B cell (primary cell): ENCODE data around the gene TTF1. TPM values are rescaled to one million over a fixed set of nuclear protein-coding genes. Genes with fewer than 3 reads are reported as not detected.

ENCODE experiments used
- ATAC-seq: fragments of 200-7000 bp; cut with Tn5 transposase; one replicate; pipeline ENCODE4 v1.10.0; 2021; ENCODE audit warnings: low read depth, mild to moderate bottlenecking, moderate number of reproducible peaks, moderate library complexity
- CTCF ChIA-PET: fragments of 350-600 bp; sonication (Branson Sonifier 250); formaldehyde crosslinking; loops from one replicate; lab custom pipeline; 2021; ENCODE audit warnings: antibody characterized with exemption, inconsistent platforms; lab: Charles Lee
- POLR2A ChIA-PET: fragments of 350-600 bp; sonication (Branson Sonifier 250); formaldehyde crosslinking; loops from one replicate; lab custom pipeline; 2021; ENCODE audit warnings: antibody characterized with exemption; lab: Charles Lee
- DNase-seq: peaks from one replicate; pipeline ENCODE4 v3.0.0; 2013
- H2AFZ ChIP-seq: 2 replicates; pipeline ENCODE4 v1.6.1; 2012; ENCODE audit warnings: mild to moderate bottlenecking, low read depth, low read length; ENCODE audit not compliant: insufficient read depth, poor library complexity, severe bottlenecking
- H3K27ac ChIP-seq, 2 donors: 1 replicate in 1 of 2; 2 replicates in 1 of 2; pipeline ENCODE4 v1.5.1; 2012 to 2013; ENCODE audit warnings: low read length in 2 of 2, mild to moderate bottlenecking in 2 of 2, moderate library complexity in 1 of 2
- H3K27me3 ChIP-seq, 4 experiments: fragments of 200-600 bp in 1 of 4; sonication (generic) in 1 of 4; replicated peaks in 1 of 4; 1 replicate in 2 of 4; 2 replicates in 2 of 4; pipeline versions ENCODE4 v1.6.1 to v1.7.0; 2013 to 2016; ENCODE audit warnings: low read length in 3 of 4, mild to moderate bottlenecking in 2 of 4, mixed read lengths in 1 of 4, moderate library complexity in 1 of 4; ENCODE audit not compliant: insufficient read depth in 4 of 4, control insufficient read depth in 3 of 4; ENCODE audit errors: control extremely low read depth in 1 of 4
- H3K36me3 ChIP-seq, 2 experiments: replicated peaks in 1 of 2; 1 replicate in 1 of 2; 2 replicates in 1 of 2; pipeline versions ENCODE4 v1.6.1 to v1.7.1; 2013; ENCODE audit warnings: low read length in 1 of 2; ENCODE audit not compliant: insufficient read depth in 2 of 2, control insufficient read depth in 1 of 2; ENCODE audit errors: control extremely low read depth in 1 of 2, extremely low read depth in 1 of 2
- H3K4me1 ChIP-seq, 2 donors: fragments of 200-600 bp in 1 of 2; sonication (generic) in 1 of 2; 1 replicate in 1 of 2; 2 replicates in 1 of 2; pipeline versions ENCODE4 v1.5.1 to v1.6.1; 2013 to 2017; ENCODE audit warnings: low read length in 2 of 2; ENCODE audit not compliant: control insufficient read depth in 2 of 2, insufficient read depth in 2 of 2
- H3K4me2 ChIP-seq: replicated peaks from 2 replicates; pipeline ENCODE3; 2012; ENCODE audit warnings: mild to moderate bottlenecking, low read depth, low read length; ENCODE audit not compliant: poor library complexity, severe bottlenecking
- H3K4me3 ChIP-seq, 5 experiments: fragments of 200-600 bp in 1 of 5; sonication (generic) in 1 of 5; 1 replicate in 3 of 5; 2 replicates in 2 of 5; pipeline versions ENCODE4 v1.5.1 to v1.7.0; 2011 to 2016; ENCODE audit warnings: low read length in 4 of 5, mild to moderate bottlenecking in 4 of 5, low read depth in 2 of 5, control low read depth in 1 of 5, moderate library complexity in 1 of 5; ENCODE audit not compliant: insufficient read depth in 1 of 5; ENCODE audit errors: control extremely low read depth in 1 of 5, extremely low read depth in 1 of 5
- H3K79me2 ChIP-seq: fragments of 200-600 bp; sonication (generic); one replicate; pipeline ENCODE4 v1.6.0; 2016; ENCODE audit warnings: low read length; ENCODE audit not compliant: control insufficient read depth, insufficient read depth
- H3K9ac ChIP-seq: fragments of 200-600 bp; sonication (generic); 2 replicates; pipeline ENCODE4 v1.6.1; 2017; ENCODE audit warnings: mild to moderate bottlenecking, low read length, moderate library complexity
- H3K9me3 ChIP-seq, 3 donors: one replicate each; pipeline versions ENCODE4 v1.6.1 to v1.7.1; 2013; ENCODE audit warnings: low read length in 2 of 3; ENCODE audit not compliant: control insufficient read depth in 2 of 3, insufficient read depth in 1 of 3; ENCODE audit errors: control extremely low read depth in 1 of 3
- H4K20me1 ChIP-seq: 2 replicates; pipeline ENCODE4 v1.6.0; 2012; ENCODE audit warnings: mild to moderate bottlenecking, low read length; ENCODE audit not compliant: insufficient read depth, control insufficient read depth, poor library complexity, severe bottlenecking
- H3K27ac Mint-ChIP-seq: one replicate; pipeline ENCODE4 v1.8.0; 2021; ENCODE audit warnings: mixed read lengths
- H3K27me3 Mint-ChIP-seq: one replicate; pipeline ENCODE4 v1.8.0; 2021; ENCODE audit warnings: mixed read lengths
- H3K4me1 Mint-ChIP-seq: one replicate; pipeline ENCODE4 v1.8.0; 2021; ENCODE audit warnings: mixed read lengths
- H3K4me3 Mint-ChIP-seq: one replicate; pipeline ENCODE4 v1.8.0; 2021; ENCODE audit warnings: mixed read lengths
- H3K9me3 Mint-ChIP-seq: one replicate; pipeline ENCODE4 v1.8.0; 2022; ENCODE audit warnings: mixed read lengths; ENCODE audit not compliant: insufficient read depth
- EZH2 ChIP-seq: IDR thresholded peaks from 2 replicates; pipeline ENCODE4 v1.6.1; 2012; ENCODE audit warnings: borderline replicate concordance, low read depth, mild to moderate bottlenecking, moderate library complexity, low read length; ENCODE audit not compliant: insufficient read depth, poor library complexity, severe bottlenecking
- WGBS: methylation state at CpG from one replicate; pipeline ENCODE4 v1.1.5; 2013; ENCODE audit warnings: missing lambda C conversion rate; ENCODE audit not compliant: insufficient coverage; 5-methylcytosine and 5-hydroxymethylcytosine counted together
- intact Hi-C: fragments of 100-400 bp; cut with micrococcal nuclease; formaldehyde crosslinking; loops from one replicate; pipeline ENCODE4 v1.10.0; 2022
- polyA plus RNA-seq: library from polyadenylated mRNA; depleted of rRNA; stranded (reverse); fragments of >200 nt; gene quantifications from 2 replicates; pipeline ENCODE4 v1.2.3, GENCODE V29; 2012
- total RNA-seq, 2 donors: library from RNA; stranded (reverse); fragments of 120-200 nt in 1 of 2; gene quantifications; 1 replicate in 1 of 2; 2 replicates in 1 of 2; pipeline versions ENCODE4 v1.2.3 to v1.2.4, GENCODE V29; 2013 to 2022
- TF ChIP-seq, protein P1 (sequence below): fragments of 200-600 bp; IDR thresholded peaks from one replicate; pipeline ENCODE4 v1.8.0; 2022; ENCODE audit warnings: antibody characterized with exemption, mild to moderate bottlenecking

TTF1 gene
- total and polyA plus RNA-seq, 2 donors (not counting 1 experiment from before 2014, with no cell fraction given): 12.3 to 26.3 TPM

GRCh38 chr9:132446887-132447286 is 40.2 kb upstream of the TTF1 start:
- POLR2A ChIA-PET: no interaction called here
- H3K4me3 Mint-ChIP-seq: no peak overlapping the region

DNA sequence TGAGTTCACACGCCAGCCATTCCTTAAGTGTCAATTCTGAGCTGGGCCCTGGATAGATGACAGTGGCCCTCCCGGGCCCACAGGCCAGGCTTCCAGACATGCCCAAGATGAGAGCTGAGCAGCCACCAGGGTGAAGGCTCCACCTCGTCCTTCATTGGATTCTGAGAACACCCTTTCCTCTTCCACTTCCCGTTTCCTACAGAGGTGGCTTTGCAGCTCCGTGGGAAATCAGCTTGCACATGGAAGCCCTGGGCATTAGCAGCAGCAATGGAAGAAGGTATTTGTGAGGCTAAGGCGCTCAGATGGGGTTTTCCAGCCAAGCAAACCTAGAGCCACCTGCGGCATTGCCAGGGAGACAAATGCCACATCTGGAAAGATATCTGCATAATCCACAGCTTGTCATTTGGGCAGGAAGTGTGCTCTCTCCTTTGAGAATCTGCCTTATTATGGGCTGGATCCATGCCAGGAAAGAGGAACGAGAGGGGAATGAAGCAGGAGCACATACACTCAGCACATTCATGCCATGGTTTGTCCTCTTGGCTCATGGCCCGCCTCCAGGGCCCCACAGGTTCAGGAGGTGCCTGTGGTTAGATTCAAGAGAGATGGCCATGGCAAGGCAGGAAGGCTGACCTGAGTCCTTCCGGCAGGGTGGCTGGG is 37.4 kb upstream of the TTF1 start:
- WGBS: 64% methylated on average over 8 of the region's 10 CpGs
- H3K27me3 Mint-ChIP-seq: peaks cover 60% of the 10 kb centered on the region

More at GRCh38 chr9:132446887-132447286, 40.2 kb upstream of the TTF1 start:
- H3K4me3 ChIP-seq: no peak overlapping the region
- no peaks in the 10 kb centered on the region for H4K20me1 ChIP-seq
- H3K27ac Mint-ChIP-seq: no peak overlapping the region
- 94% methylated on average over 3 of the region's 3 CpGs for WGBS
- H3K4me1 Mint-ChIP-seq: no peaks in the 10 kb centered on the region
- no peaks in the 10 kb centered on the region for H3K9me3 Mint-ChIP-seq
- H3K27me3 ChIP-seq: peaks cover 0 to 13% (median 2%) of the 10 kb centered on the region in 4 experiments
- peaks cover 48% of the 10 kb centered on the region for H3K27me3 Mint-ChIP-seq
- no peaks in the 10 kb centered on the region for H3K9me3 ChIP-seq
- ATAC-seq: no peak
- no peak overlapping the region for H3K9ac ChIP-seq
- no peak for DNase-seq
- H2AFZ ChIP-seq: no peak overlapping the region
- H3K4me2 ChIP-seq: no peak overlapping the region
- intact Hi-C loops: no loop called here
- no peak for TF ChIP-seq EZH2
- TF ChIP-seq, protein P1, sequence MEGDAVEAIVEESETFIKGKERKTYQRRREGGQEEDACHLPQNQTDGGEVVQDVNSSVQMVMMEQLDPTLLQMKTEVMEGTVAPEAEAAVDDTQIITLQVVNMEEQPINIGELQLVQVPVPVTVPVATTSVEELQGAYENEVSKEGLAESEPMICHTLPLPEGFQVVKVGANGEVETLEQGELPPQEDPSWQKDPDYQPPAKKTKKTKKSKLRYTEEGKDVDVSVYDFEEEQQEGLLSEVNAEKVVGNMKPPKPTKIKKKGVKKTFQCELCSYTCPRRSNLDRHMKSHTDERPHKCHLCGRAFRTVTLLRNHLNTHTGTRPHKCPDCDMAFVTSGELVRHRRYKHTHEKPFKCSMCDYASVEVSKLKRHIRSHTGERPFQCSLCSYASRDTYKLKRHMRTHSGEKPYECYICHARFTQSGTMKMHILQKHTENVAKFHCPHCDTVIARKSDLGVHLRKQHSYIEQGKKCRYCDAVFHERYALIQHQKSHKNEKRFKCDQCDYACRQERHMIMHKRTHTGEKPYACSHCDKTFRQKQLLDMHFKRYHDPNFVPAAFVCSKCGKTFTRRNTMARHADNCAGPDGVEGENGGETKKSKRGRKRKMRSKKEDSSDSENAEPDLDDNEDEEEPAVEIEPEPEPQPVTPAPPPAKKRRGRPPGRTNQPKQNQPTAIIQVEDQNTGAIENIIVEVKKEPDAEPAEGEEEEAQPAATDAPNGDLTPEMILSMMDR: no peak
- no peaks in the 10 kb centered on the region for H3K79me2 ChIP-seq
- no peak overlapping the region for H3K27ac ChIP-seq
- CTCF ChIA-PET: no interaction called here
- H3K36me3 ChIP-seq: no peaks in the 10 kb centered on the region
- H3K4me1 ChIP-seq: no peaks in the 10 kb centered on the region

More for the DNA sequence above, 37.4 kb upstream of the TTF1 start:
- no peak for ATAC-seq
- Histone ChIP-seq H4K20me1 (no peaks in the 10 kb centered on the region), H3K9ac (no peak overlapping the region), H3K4me2 (no peak overlapping the region), H3K4me1 (no peaks in the 10 kb centered on the region), H3K4me3 (no peak overlapping the region), H3K79me2 (no peaks in the 10 kb centered on the region), H3K36me3 (no peaks in the 10 kb centered on the region), H3K9me3 (peaks cover 0 to 3% (median 0%) of the 10 kb centered on the region in 3 donors), H3K27ac (no peak overlapping the region), H3K27me3 (peaks cover 0 to 13% (median 2%) of the 10 kb centered on the region in 4 experiments), H2AFZ (no peak overlapping the region)
- CTCF ChIA-PET: no interaction called here
- no peak for DNase-seq
- Mint-ChIP-seq H3K27ac (no peak overlapping the region), H3K4me3 (no peak overlapping the region), H3K9me3 (no peaks in the 10 kb centered on the region), H3K4me1 (no peaks in the 10 kb centered on the region)
- no peak for TF ChIP-seq EZH2
- TF ChIP-seq, protein P1: no peak
- POLR2A ChIA-PET: no interaction called here
- intact Hi-C loops: no loop called here
